Measurements from ENCODE around the gene MAD1L1.

The MAD1L1 gene

DNA sequence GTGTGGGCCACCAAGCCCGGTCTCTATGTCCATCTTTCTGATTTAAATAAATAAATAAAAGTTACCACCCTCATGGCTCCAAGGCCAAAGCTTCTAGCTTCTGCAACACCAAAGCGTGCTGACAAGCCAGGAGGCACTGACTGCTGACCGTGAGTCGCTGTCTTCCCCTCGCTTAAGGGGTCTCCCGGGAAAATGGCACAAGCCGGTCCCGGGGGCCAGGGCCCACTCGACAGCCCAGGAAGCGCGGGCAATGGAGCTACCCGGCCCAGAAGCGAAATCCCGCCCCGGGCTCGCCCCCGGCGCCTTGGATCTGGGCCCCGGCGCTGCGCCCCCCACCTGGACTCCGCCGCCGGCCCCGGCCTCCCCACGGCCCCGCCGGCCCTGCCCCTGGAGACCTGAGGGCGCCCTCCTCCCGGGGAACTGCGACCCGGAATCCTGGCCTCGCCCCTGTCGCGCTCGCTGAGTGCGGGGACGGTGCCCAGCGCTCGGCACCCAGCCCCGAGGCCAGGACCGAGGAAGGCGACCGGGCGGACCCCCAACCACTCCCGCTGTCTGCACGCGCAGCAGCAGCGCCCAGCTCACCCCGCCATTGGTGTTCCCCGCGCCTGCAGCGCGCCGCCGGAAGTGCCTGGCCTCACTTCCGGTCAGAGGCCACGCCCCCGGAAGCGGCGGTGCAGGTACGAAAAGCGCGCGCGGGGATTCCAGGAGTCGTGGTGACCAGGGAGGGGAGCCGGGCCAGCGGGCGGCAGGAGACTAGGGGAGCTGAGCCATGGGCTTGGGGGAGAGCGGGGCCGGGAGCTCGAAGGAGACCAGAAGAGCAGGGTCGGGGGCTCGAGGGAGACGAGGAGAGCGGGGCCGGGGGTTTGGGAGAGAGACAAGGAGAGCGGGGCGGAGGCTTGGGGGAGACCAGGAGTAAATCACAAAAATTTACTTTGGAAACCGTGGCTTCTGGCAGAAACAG is 9.1 kb upstream of the MAD1L1 start, which contains the start of the genes MRM2 and NUDT1:
MRM2 (minus strand) TSS at position 626 of the 961 bp plus-strand sequence; CDS start at position 590, 36 bp downstream.
NUDT1 (plus strand) TSS at position 647 of the 961 bp plus-strand sequence. CDS start 2,349 bp downstream, outside the sequence.
- peak; percentile 89 for DNase-seq

DNA sequence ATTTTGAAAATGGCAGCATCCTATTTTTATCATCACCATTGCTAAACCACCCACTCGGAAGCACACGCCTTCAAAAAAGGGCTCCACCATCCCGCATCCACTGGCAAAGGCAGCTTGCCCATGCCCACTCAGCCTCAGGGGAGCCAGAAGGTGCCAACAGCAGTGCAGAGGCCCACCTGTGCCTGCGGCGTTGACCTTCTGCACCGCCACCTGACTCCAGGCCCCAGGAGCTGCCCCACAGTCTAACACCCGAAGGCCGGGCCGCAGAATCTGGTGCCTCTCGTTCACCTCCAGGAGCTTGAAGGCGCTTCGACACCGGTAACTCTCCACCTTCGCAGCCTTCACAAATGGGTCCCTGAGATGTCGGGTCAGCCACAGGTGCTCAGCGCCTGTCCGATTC is 6.5 kb upstream of the MAD1L1 start:
- no peak for DNase-seq

DNA sequence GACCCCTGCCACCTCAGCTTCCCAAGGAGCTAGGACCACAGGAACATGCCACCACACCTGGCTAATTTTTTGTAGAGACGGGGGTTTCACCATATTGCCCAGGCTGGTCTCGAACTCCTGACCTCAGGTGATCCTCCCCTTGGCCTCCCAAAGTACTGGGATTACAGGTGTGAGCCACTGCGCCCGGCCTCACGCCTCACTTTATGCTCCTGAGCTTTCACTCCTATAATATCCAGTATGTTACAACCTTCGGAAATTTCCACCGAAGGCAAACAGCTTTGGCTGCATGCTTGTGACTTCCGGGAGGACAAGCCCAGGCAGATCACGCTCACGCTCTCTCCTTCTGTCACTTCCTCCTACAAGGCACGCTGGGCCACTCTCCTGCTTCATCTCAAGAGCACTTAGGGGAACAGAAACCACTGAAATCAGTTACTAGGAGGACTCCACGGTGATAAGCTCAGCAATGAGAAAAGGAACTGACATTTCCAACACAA is 4.4 kb upstream of the MAD1L1 start:
- DNase-seq: peak; percentile 55

DNA sequence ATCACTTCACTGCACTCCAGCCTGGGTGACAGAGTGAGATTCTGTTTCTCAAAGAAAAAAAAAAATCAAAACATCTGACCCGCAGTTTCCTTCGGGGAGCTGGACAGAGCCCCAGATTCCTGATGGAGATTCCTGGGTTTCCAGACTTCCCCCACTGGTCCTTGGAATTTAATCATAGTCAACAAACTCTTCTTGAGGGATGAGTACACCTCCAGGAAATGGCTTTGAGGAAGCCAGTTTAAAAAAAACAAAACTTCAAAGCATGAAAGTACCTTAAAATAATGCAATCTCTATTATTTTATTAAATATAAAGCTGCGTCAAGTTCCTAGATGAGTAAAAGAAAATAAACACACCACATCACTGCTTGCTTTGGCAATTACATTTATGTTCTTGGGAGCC is 1.2 kb upstream of the MAD1L1 start:
- DNase-seq: no peak

DNA sequence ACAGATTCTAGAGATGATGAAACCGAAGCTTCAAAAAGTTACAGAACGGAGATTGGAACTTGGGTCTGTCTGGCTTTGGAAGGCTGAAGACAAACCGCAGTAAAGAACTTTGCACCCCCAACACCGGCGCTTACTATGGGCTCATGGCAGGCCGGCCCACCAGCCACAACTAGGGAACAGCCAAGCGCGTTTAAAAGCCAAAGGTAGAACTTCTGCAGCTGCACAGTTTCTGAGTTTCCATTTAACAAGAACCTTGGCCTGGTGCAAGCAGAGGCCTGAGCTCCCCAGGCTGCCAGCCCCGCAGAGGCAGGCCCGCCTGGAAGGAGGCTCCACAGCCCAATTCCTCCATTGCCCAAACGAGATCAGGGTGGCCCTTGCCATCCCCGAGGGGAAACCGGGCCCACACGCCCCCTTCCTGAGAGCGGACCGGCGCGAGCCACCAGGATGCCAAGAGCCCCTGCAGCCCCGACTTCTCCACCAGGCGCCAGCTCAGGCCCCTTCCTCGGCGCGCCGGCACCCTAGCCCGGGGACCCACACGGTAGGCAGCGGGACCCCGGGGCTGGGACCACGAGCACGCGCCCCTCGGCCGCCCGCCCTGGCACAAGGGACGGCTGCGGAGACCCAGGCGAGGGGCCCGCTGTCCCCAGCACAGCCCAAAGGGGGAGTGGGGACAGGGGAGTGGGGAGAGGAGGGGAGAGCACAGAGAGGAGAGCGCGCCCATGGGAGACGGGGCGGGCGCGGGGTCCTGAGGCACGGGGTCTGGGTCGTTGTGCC is 566 bp downstream of the MAD1L1 start:
- peak; percentile 44 for DNase-seq

DNA sequence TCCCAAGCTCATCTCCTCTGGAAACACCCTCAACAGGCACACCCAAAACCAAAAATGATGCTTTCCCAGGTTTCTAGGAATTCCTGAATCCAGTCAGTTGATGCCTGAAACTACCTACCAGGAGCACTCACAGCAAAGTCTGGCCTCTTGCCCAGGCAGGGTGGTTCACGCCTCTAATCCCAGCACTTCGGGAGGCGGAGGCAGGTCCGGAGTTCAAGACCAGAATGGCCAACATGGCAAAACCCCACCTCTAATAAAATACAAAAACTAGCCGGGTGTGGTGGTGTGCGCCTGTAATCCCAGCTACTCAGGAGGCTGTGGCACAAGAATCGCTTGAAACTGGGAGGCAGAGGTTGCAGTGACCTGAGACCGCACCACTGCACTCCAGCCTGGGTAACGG is 1.9 kb downstream of the MAD1L1 start:
- DNase-seq: no peak

DNA sequence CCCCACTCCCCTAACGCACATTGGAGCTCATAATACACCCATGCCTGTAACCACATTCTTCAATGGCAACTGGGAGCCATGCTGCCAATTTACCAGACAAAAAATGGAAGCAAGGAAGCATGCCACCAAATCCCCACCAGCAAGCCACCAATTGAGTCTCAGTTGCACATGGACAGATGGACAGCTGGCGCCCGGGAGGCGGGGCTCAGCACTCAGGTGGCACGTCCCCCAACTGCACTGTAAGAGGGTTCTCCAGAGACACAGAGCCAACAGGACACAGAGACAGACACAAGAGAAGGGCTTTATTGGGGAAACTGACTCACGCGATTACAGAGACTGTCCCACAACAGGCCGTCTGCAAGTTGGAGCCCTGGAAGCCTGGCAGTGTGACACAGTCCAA is 2.5 kb downstream of the MAD1L1 start:
- no peak for DNase-seq

DNA sequence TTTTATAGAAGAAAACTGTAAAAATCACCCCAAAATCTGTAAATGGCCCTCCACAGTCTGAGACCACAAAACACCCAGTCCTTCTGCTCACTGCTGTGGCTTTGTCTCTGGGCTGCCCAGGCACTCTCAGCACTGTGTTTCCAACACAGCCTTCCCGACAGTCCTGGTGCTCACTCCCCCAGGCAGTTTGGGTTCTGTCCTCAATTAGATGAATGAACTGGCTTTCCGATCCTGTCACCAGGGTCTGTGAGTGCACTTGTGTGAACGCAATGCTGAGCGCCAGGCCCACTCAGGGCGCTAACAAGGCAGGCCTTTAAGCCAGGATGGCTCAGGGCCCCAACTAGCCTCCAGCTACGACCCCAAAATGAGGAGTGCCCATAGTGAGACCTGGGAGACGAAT is 3.3 kb downstream of the MAD1L1 start:
- no peak for DNase-seq

DNA sequence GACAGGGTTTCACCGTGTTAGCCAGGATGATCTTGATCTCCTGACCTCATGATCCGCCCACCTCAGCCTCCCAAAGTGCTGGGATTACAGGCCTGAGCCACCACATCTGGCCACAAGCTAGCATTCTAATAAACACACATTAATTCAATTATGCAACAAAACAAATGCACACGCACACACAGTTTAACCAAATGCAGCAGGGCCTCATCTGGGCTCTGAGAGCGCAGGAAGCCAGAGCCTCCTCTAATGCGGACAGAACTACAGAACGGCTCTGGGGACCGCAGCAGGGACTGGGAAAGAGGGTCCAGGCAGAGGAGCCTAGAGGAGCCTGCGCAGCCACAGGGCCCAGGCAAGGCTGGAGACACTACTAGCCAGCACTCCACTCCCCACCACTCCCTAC is 3.8 kb downstream of the MAD1L1 start:
- no peak for DNase-seq

DNA sequence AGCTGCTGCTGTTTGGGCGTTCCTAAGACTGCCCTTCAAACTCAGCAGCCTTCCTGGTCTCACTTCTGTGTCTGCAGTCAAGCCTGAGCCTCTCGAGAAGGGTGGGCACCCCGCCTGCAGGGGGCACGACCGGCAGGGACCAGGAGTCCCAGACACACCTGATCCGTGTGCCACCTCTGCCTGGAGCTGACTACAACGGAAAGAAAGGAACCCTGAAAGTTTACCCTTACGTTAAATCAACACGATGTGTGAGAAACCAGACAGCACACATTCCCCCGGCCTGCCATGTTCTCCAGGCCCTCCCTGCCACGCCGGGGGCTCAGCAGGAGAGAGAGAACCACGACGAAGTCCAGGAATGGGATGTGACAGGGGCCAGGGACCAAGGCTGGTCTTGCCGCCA is 5.0 kb downstream of the MAD1L1 start:
- no peak for DNase-seq

DNA sequence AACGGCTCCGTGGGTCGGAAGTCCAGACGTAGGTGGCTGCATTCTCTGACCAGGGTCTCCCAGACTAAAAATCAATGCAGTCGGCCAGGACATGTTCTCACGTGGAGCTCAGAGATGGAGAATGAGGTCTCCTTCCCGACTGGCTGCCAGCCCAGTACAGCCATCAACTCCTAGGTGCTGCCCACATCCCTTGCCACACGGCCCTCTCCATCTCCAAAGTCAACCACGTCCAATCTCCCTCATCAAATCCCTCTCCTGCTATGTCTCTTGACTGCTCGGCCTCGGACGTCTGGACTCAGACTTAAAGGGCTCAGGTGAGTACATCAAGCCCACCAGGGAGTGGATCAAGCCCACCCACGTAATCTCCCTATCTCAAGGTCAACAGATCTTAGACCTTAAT is 6.9 kb downstream of the MAD1L1 start:
- DNase-seq: no peak

DNA sequence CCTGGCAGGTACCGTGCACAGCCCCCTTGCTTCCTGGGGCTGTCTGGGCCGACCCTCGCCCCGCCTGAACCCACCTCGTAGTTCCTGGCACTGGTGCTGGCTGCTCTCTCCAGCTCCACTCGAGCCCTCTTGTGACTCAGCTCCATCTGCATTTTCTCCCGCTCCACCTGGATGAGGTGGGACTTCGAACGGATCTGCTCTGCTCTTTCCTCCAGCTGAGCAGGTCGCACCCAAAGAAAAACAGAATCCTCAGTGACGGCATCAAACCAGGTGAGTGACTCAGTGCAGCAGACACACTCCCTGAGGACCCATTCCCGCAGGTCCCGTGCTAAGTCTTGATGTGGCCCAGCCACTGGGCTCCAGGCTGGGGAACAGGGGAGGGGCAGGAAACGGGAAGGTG is 7.4 kb downstream of the MAD1L1 start:
- no peak for DNase-seq

DNA sequence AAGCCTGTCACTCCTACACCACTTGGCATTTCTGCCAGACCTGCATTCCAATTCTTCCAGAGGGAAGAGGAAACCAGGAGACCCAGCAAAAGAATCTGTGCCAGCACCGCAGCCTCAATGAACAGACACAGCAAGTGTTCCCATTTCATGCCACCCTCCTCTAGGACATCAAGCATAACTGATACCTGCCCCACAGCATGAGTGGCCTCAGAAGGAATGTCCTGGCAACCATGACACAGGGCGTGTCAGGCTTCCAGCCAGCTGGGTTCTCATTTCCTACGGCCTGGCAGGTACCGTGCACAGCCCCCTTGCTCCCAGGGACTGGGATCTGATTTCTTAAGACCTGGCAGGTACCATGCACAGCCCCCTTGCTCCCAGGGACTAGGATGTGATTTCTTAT is 7.8 kb downstream of the MAD1L1 start:
- DNase-seq: no peak

DNA sequence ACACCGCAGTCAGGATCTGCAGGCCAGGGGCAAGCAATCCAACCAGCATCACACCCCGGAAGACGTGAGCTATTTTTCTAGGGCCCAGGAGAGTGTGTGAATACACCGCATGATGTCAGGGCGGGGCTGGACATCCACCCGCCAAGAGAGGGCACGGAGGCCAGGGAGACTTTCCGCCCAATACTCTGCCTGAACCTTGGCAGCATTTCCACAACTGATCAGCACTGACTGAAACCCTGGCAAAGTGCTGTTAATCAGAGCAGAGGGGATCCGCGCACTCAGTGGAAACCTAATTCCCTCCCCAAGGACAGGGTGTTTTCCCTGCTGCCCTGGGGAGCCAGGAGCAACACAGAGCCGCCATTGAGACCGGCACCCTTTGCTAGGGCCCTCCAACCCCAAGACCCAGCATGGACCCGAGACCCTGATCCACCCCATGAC is 8.2 kb downstream of the MAD1L1 start:
- DNase-seq: no peak

DNA sequence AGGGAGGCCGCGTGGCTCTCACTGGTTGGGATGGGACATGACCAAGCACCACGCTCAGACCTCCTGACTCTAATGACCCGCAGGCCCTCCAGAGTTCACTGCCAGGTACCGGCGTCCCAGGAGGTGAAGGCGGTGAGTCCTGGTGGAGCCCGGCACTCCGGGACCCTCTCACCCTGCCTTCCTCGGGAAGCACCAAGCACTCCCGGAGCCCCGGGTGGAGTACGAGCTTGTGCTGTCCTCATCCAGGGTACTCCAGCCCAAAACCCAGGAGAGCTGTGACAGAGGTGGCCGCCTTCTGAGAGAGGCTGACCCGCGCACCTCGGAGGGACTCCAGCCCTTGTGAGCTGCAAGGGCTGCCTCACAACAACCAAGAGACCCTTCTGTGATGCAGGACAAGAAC is 9.4 kb downstream of the MAD1L1 start:
- DNase-seq: no peak

DNA sequence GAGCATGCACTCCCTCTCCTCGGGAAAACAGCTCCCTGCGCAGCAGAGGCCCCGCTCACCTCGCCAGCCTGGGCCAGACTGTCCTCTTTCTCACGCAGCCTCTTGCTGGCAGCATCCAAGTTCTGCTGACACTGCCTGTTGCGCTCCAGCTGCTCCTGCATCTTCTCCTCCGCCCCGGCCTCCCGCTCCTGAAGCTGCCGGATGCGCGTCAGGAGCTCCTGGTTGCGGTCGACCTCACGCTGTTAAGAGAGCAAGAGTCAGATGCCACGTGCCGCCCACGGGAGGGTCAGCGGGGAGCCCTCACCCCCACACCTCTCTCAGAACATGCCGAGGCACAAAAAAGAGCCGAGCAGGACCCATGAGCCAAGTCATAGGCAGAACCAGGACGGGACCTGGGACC is 10.2 kb downstream of the MAD1L1 start:
- no peak for DNase-seq

DNA sequence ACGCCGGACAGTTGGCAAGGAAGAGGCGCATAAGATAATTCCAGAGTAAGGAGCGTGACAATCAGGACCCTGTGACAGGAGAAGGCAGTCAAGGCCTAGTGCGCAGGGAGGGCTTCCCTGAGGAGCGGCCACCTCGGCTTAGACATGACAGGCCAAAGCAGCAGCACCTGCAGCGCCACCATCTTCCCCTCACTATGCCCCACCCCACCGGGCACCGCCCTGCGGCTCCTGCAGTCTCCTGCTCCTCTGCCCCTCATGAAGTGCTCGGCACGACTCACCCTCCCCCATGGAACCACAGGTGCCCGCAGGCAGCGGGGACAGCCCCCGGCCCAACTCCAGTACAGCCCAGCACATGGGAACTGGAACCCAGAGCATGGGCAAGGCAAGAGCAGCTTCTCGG is 11.8 kb downstream of the MAD1L1 start:
- DNase-seq: no peak

DNA sequence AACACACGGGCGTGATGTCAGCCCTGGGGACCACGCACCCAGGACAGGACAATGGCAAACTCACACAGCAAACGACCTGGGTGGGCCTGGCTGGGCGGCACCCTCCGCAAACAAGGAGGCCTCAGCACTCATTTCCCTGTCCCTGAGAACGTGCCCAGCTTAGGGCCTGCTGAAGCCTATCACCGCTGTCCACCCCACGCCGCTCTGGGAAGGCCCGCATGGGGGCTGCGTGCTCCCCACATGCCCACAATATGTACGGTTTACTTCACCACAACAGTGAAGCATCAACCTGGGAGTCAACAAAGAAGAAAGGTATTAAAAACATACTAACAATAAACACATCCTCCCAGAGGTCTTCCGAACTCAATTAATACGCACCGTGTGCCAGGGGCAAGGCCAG is 12.2 kb downstream of the MAD1L1 start:
- no peak for DNase-seq

DNA sequence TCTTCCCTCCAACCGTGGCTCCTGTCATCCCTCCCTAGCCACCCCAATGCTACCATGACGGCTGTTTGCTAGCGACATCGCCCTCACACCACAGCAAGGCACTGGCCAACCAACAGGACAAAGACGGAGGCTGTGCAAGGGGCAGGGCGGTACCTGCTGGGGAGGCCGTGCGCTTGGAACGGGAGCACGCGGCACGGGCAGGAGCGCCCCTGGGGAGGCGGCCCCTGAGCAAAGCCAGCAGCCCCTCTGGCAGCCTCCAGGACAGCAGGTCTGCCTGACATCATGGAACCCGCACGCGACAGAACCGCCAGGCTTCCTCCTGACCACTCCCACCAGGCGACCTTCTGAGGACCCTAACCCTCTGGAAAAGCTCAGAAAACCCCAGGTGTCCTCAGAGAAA is 12.7 kb downstream of the MAD1L1 start:
- DNase-seq: no peak

DNA sequence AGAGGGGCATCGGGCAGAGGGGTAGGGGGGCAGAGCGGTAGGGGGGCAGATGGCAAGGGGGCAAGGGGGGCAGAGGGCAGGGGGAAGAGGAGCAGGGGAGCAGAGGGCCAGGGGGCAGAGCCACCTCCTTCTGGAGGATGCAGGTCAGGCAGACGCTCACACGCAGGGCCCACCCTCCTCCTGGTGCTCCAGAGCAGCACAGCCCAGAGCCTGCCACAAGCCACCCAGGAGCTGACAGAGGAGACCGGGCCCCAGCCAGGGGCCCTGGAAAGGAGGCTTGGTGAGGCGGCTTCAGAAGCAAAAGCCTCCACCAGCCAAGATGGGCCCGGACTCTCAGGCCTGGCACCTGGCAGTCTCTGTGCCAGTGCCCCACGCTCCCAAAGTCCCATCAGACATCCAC is 13.1 kb downstream of the MAD1L1 start:
- no peak for DNase-seq

DNA sequence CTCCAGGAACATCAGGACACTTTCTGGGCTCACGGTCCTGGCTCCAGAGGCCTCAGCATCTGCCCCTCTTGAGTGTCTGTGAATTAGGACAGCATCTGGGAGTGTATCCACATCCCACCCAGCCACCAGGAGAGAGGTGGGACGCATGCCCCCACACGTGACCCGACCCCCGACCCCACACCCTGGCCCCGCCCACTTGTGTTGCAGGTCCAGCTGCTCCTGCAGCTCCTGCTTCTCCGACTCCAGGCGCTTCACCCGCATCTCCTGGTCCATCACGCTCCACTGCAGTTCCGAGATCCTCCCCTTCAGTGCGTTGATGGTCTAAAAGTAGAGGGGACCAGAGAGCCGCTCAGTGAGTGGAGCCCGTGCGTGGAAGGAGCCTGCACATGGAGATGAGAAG is 13.6 kb downstream of the MAD1L1 start:
- DNase-seq: no peak

DNA sequence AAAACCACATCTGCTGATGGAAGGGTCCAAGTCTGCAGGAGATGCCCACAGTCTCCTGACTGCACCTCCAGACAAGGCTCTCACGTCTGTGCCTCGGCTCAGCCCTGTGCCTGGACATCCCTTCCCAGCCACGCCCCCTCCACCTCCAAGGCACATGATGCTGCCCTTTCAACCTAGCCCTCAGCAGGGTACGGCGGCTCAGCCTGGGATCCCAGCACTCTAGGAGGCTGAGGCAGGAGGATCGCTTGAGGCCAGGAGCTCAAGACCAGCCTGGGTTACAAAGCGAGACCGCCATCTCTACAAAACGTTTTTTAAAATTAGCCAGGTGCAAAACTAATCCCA is 14.3 kb downstream of the MAD1L1 start:
- no peak for DNase-seq

DNA sequence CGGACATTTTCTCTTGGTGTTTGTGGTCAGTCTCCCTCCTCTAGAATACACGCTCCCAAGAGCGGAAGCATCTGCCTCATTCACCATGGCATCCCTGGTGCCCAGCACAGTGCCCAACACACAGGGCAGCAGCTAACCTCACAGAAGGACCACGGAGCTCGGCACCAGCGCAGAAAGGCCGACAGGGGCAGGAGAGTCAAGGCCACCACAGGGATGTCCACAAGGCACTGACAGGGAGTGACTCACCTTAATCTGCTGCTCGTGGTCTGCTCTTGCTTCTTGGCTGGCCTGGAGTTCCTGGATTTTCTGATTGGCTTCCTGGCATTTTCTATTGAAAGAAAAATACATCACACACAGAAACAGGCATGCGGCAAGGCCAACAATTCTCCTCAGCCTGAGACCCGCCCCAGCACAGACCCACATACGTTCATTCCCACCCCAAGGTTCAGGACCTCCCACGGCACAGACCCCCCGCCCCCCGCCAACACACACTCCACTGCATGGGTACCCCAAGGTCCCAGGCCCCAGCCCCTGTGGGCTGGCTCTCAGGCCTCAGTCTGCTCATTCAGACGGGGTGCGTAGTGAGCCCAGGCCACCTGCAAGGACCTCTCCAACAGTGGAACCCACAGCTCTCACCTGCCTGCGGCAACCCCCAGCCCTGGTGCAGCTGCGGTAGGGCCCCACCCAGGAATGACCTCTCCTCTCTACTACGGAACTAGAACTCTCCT is 14.9 kb downstream of the MAD1L1 start:
- DNase-seq: no peak
